Mammary epithelial cell (primary cell): ENCODE measurements around the gene ZNF385B.

Experiments
- CTCF ChIP-seq, 2 donors: IDR thresholded peaks in 1 of 2; conservative IDR thresholded peaks in 1 of 2; 2 replicates each; pipeline ENCODE4 v1.5.1; 2011 to 2012; ENCODE audit warnings: inconsistent platforms in 2 of 2, low read length in 2 of 2, mild to moderate bottlenecking in 2 of 2, control low read depth in 1 of 2, low read depth in 1 of 2; ENCODE audit not compliant: insufficient read depth in 1 of 2; ENCODE audit errors: extremely low read depth in 1 of 2
- EZH2 ChIP-seq: IDR thresholded peaks from 2 replicates; pipeline ENCODE4 v1.6.1; 2012; ENCODE audit warnings: low read length, inconsistent platforms, borderline replicate concordance

DNA sequence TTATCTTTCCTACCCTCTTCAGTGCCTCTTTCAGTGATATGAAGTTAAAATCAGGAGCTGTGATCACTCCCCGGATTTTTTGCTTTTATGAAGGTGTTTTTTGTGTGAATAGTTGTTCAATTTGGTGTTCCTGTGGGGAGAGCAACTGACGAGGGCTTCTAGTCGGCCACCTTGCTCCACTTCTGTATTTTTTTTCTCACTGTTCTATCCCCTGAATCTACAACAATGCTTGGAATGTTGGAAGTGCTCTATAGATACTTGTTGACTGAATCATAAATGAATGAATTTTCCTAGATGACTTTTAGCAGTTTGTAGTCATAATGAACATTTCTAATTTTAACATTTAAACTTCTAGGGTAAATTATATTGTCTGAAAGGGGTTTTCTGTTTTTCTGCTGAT, 247.3 kb downstream of the ZNF385B start:
- TF ChIP-seq CTCF (conservative IDR thresholded peaks at IDR 0.05 in 1 of 2, IDR thresholded peaks at IDR 0.05 in 1 of 2; ENCODE audit: extremely low read depth in 1 of 2, insufficient read depth in 1 of 2, low read depth in 1 of 2, low read length in 2 of 2) (no peak), EZH2 (no peak)
